Cardiac muscle cell (in vitro differentiated cells and primary cell): ENCODE data around the gene RAI1. TPM values are rescaled to one million over a fixed set of nuclear protein-coding genes. Genes with fewer than 3 reads are reported as not detected.

Experiments used
- DNase-seq, 2 donors: peaks; one replicate each; pipeline versions ENCODE4 v3.0.0 to v3.0.0-alpha.2; 2010 to 2017; ENCODE audit warnings: low read depth in 1 of 2, low spot score in 1 of 2
- H3K27ac ChIP-seq: fragments of 200-600 bp; sonication (generic); 2 replicates; pipeline ENCODE4 v1.5.1; 2016
- H3K27me3 ChIP-seq: fragments of 200-600 bp; sonication (generic); 2 replicates; pipeline ENCODE4 v1.6.0; 2016; ENCODE audit warnings: control low read depth
- H3K36me3 ChIP-seq: fragments of 200-600 bp; sonication (generic); 2 replicates; pipeline ENCODE4 v1.5.1; 2016; ENCODE audit warnings: control low read depth
- H3K4me1 ChIP-seq: fragments of 200-600 bp; sonication (generic); 2 replicates; pipeline ENCODE4 v1.8.1; 2017; ENCODE audit warnings: low read depth, mild to moderate bottlenecking, mixed run types
- H3K4me3 ChIP-seq: fragments of 200-600 bp; sonication (generic); 2 replicates; pipeline ENCODE4 v1.5.1; 2016; ENCODE audit warnings: mild to moderate bottlenecking
- H3K9me3 ChIP-seq: fragments of 200-600 bp; sonication (generic); 2 replicates; pipeline ENCODE4 v1.5.1; 2017; ENCODE audit warnings: low read depth, mild to moderate bottlenecking, control low read depth
- CTCF ChIP-seq: IDR thresholded peaks from 2 replicates; pipeline ENCODE4 v1.5.1; 2012; ENCODE audit warnings: low read depth, mild to moderate bottlenecking, low read length
- polyA plus RNA-seq: library from polyadenylated mRNA; unstranded; fragments of >200 nt; fragmentation: Nextera tagmentation; extraction: Ambion mirVana; gene quantifications from 2 replicates; pipeline ENCODE4 v1.2.1, GENCODE V29; 2016
- total RNA-seq: library from RNA; depleted of rRNA; stranded (reverse); fragments of >200 nt; gene quantifications from 2 replicates; pipeline ENCODE4 v1.2.3, GENCODE V29; 2016

Gene RAI1
- total and polyA plus RNA-seq, 2 experiments from 2014 or later: 20.2 to 46.2 TPM

- Histone ChIP-seq H3K4me1 (peaks cover 6% of the 10 kb centered on the region), H3K27ac (peak overlapping the region; percentile 33), H3K27me3 (peaks cover 18% of the 10 kb centered on the region), H3K9me3 (no peaks in the 10 kb centered on the region), H3K4me3 (peak overlapping the region; percentile 90), H3K36me3 (no peaks in the 10 kb centered on the region)
- TF ChIP-seq CTCF: no peak
- peak; percentile 65 to 87 for DNase-seq
These were observed 43.2 kb downstream of the RAI1 start for GRCh38 chr17:17724307-17725010.

- peak overlapping the region; percentile 90 for H3K4me3 ChIP-seq
- peaks cover 8% of the 10 kb centered on the region for H3K4me1 ChIP-seq
- H3K9me3 ChIP-seq: no peaks in the 10 kb centered on the region
- H3K27me3 ChIP-seq: peaks cover 18% of the 10 kb centered on the region
- no peaks in the 10 kb centered on the region for H3K36me3 ChIP-seq
- peak in 1 of 2 donors; percentile 57 for DNase-seq
- TF ChIP-seq CTCF: no peak
- H3K27ac ChIP-seq: peak overlapping the region; percentile 33
These were observed 43.9 kb downstream of the RAI1 start for GRCh38 chr17:17725011-17725751.

- DNase-seq: no peak
- Histone ChIP-seq H3K9me3 (no peaks in the 10 kb centered on the region), H3K27ac (peak overlapping the region; percentile 33), H3K4me3 (peak overlapping the region; percentile 90), H3K36me3 (no peaks in the 10 kb centered on the region), H3K27me3 (peaks cover 15% of the 10 kb centered on the region), H3K4me1 (peaks cover 15% of the 10 kb centered on the region)
- no peak for TF ChIP-seq CTCF
These were observed 44.6 kb downstream of the RAI1 start for GRCh38 chr17:17725752-17726457.

GRCh38 chr17:17726458-17727060 lies 45.3 kb downstream of the RAI1 start:
- no peaks in the 10 kb centered on the region for H3K9me3 ChIP-seq
- TF ChIP-seq CTCF: no peak
- peaks cover 15% of the 10 kb centered on the region for H3K4me1 ChIP-seq
- DNase-seq: no peak
- no peak overlapping the region for H3K27ac ChIP-seq
- no peak overlapping the region for H3K4me3 ChIP-seq
- H3K27me3 ChIP-seq: peaks cover 10% of the 10 kb centered on the region
- no peaks in the 10 kb centered on the region for H3K36me3 ChIP-seq

GRCh38 chr17:17727111-17727659 lies 45.9 kb downstream of the RAI1 start:
- Histone ChIP-seq H3K4me3 (no peak overlapping the region), H3K9me3 (no peaks in the 10 kb centered on the region), H3K27ac (no peak overlapping the region), H3K36me3 (no peaks in the 10 kb centered on the region), H3K4me1 (peaks cover 15% of the 10 kb centered on the region), H3K27me3 (peaks cover 4% of the 10 kb centered on the region)
- DNase-seq: no peak
- no peak for TF ChIP-seq CTCF
